Measurements from ENCODE around the gene KCNQ1OT1.

DNA sequence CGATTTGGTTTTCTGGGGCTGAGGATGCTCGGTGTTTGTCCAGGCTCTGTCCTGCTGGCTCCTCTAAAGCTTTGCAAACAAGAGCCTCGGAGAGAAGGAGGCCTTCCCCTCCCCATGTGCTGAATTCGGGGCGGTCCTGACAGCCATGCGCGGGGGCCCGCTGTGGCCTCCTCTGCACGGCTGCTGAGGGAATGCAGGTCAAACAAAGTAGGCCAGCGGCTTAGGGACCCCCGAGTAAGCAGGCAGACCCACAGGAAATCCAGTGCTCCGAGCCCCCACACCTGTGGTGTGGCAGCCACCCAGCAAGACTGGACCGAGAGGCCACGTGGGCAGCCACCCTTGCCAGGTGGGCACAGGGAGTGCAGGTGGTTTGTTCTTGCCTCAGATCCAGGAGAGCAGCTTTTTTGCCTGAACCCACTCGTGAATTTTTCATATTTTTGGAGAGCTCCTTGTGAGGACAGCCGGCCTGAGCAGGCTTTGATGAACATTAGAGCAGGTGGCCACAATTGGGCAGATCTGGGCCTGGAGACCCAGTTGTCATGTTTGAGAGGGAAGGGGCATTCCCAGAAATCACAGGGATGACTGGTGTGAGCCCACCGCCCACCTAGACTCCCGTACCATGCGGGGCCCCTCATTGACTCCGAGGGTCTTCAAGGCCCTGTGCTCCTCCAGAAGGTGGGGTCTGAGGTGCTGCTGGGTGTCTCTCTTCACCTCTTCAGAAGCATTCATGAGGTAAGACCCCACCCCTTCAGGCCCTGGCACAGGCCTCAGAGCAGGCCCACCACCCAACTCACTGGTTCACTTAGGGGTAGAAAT is 43.0 kb upstream of the KCNQ1OT1 start:
- TF ChIP-seq CTCF (conservative IDR thresholded peaks at IDR 0.05 in 1 of 2, IDR thresholded peaks at IDR 0.05 in 1 of 2; ENCODE audit: extremely low read depth in 1 of 2, insufficient read depth in 1 of 2, low read depth in 1 of 2, low read length in 2 of 2) (no peak), EZH2 (IDR thresholded peaks at IDR 0.05; ENCODE audit: borderline replicate concordance, low read length) (no peak)

All from mammary epithelial cell (primary cell).